ENCODE measurements around the gene ATP13A3.

DNA sequence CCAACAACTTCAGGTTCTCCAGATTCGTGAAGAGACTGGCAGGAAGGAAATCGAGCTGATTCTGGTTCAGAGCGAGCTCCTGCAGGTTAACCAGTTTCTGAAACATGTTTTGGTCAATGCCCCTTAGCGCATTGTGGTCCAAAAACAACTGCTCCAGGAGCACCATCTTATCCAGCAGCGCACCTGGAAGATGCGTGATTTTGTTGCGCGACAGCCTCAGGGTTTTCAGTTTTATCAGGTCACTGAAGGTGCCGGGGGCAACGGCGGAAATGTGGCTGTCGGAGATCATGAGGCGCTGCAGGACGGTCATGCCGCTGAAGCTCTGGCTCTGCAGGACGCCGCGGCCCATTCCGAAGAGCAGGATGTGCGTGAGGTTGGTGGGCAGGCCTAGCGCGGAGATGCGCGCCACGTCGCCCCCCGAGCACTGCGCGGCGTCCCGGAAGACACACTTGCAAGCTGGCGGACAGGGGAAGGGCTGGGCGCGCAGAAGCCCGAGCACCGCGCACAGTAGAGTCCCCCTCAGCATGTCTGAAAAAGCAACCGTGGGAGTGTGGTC, 89.0 kb downstream of the ATP13A3 start:
- TF ChIP-seq, protein P1, sequence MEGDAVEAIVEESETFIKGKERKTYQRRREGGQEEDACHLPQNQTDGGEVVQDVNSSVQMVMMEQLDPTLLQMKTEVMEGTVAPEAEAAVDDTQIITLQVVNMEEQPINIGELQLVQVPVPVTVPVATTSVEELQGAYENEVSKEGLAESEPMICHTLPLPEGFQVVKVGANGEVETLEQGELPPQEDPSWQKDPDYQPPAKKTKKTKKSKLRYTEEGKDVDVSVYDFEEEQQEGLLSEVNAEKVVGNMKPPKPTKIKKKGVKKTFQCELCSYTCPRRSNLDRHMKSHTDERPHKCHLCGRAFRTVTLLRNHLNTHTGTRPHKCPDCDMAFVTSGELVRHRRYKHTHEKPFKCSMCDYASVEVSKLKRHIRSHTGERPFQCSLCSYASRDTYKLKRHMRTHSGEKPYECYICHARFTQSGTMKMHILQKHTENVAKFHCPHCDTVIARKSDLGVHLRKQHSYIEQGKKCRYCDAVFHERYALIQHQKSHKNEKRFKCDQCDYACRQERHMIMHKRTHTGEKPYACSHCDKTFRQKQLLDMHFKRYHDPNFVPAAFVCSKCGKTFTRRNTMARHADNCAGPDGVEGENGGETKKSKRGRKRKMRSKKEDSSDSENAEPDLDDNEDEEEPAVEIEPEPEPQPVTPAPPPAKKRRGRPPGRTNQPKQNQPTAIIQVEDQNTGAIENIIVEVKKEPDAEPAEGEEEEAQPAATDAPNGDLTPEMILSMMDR (IDR thresholded peaks at IDR 0.05 in 8 of 11, conservative IDR thresholded peaks at IDR 0.05 in 3 of 11), result no peak
- TF ChIP-seq POLR2A (IDR thresholded peaks at IDR 0.05) (no peak), POLR2AphosphoS5 (IDR thresholded peaks at IDR 0.05) (peak in 2 of 3 donors; percentile 65 to 79)

All from spleen (tissue), 7 donors.